Neural cell (in vitro differentiated cells): ENCODE data around the gene G2E3. TPM values are rescaled to one million over a fixed set of nuclear protein-coding genes. Genes with fewer than 3 reads are reported as not detected.

Source experiments
- H2AFZ ChIP-seq: fragments of 200-600, 300-800 bp; sonication (generic), shearing (Covaris generic); 2 replicates; pipeline ENCODE4 v1.6.0; 2014; ENCODE audit warnings: low read depth, mild to moderate bottlenecking, antibody characterized with exemption, low read length, moderate library complexity
- H3F3A ChIP-seq: fragments of 200-600 bp; shearing (Covaris generic); 2 replicates; pipeline ENCODE4 v1.6.1; 2016; ENCODE audit warnings: mild to moderate bottlenecking, moderate library complexity, mixed read lengths, antibody characterized with exemption, low read length; ENCODE audit not compliant: insufficient read depth, poor library complexity, severe bottlenecking
- H3K27ac ChIP-seq: fragments of 200-600, 300-800 bp; sonication (generic), shearing (Covaris generic); 2 replicates; pipeline ENCODE4 v1.5.1; 2014; ENCODE audit warnings: mild to moderate bottlenecking, low read length, moderate library complexity
- H3K27me3 ChIP-seq: fragments of 300-800, 200-600 bp; sonication (generic), shearing (Covaris generic); 2 replicates; pipeline ENCODE4 v1.6.0; 2014; ENCODE audit warnings: mild to moderate bottlenecking, low read depth, low read length, moderate library complexity; ENCODE audit not compliant: insufficient read depth
- H3K36me3 ChIP-seq: fragments of 300-800, 200-600 bp; sonication (generic), shearing (Covaris generic); 2 replicates; pipeline ENCODE4 v1.5.1; 2014; ENCODE audit warnings: mild to moderate bottlenecking, antibody characterized with exemption, low read length, moderate library complexity; ENCODE audit not compliant: insufficient read depth
- H3K4me2 ChIP-seq: fragments of 300-800, 200-600 bp; sonication (generic), shearing (Covaris generic); 2 replicates; pipeline ENCODE4 v1.6.0; 2014; ENCODE audit warnings: mild to moderate bottlenecking, low read length
- H3K4me3 ChIP-seq: fragments of 300-800, 200-600 bp; sonication (generic), shearing (Covaris generic); 2 replicates; pipeline ENCODE4 v1.5.1; 2014; ENCODE audit warnings: mild to moderate bottlenecking, low read length, moderate library complexity
- H3K79me2 ChIP-seq: fragments of 200-600 bp; shearing (Covaris generic); replicated peaks from 2 replicates; pipeline ENCODE4 v1.6.0; 2014; ENCODE audit warnings: mild to moderate bottlenecking, low read length, moderate library complexity; ENCODE audit not compliant: insufficient read depth
- H3K9ac ChIP-seq: fragments of 300-800, 200-600 bp; sonication (generic), shearing (Covaris generic); 2 replicates; pipeline ENCODE4 v1.6.1; 2016; ENCODE audit warnings: mild to moderate bottlenecking, low read length, mixed read lengths
- H3K9me2 ChIP-seq: fragments of 200-600 bp; shearing (Covaris generic); 2 replicates; pipeline ENCODE4 v1.6.1; 2016; ENCODE audit warnings: mild to moderate bottlenecking, low read length, mixed read lengths; ENCODE audit not compliant: insufficient read depth
- H3K9me3 ChIP-seq: fragments of 200-600, 300-800 bp; sonication (generic), shearing (Covaris generic); 2 replicates; pipeline ENCODE4 v1.6.1; 2016; ENCODE audit warnings: mild to moderate bottlenecking, mixed run types, low read length, moderate library complexity, mixed read lengths
- H4K20me1 ChIP-seq: fragments of 200-600 bp; shearing (Covaris generic); 2 replicates; pipeline ENCODE4 v1.6.1; 2016; ENCODE audit warnings: mild to moderate bottlenecking, mixed run types; ENCODE audit not compliant: insufficient read depth
- CTCF ChIP-seq: fragments of 450-650 bp; IDR thresholded peaks from 2 replicates; pipeline ENCODE4 v1.5.1; 2014; ENCODE audit warnings: antibody characterized with exemption, mild to moderate bottlenecking, moderate library complexity; ENCODE audit not compliant: poor library complexity, severe bottlenecking
- EP300 ChIP-seq: fragments of 450-650 bp; conservative IDR thresholded peaks from 2 replicates; pipeline ENCODE4 v1.6.1; 2014; ENCODE audit warnings: antibody characterized with exemption, mild to moderate bottlenecking, moderate library complexity; ENCODE audit not compliant: poor library complexity, severe bottlenecking
- EZH2 ChIP-seq: fragments of 200-600, 300-800 bp; shearing (Covaris generic), sonication (generic); IDR thresholded peaks from 2 replicates; pipeline ENCODE4 v1.6.1; 2014; ENCODE audit warnings: antibody characterized with exemption, low read length, borderline replicate concordance, mild to moderate bottlenecking; ENCODE audit not compliant: insufficient read depth, poor library complexity, severe bottlenecking
- MXI1 ChIP-seq: fragments of 450-650 bp; conservative IDR thresholded peaks from 2 replicates; pipeline ENCODE4 v1.6.1; 2014; ENCODE audit warnings: antibody characterized with exemption, mild to moderate bottlenecking; ENCODE audit not compliant: poor library complexity, severe bottlenecking
- POLR2AphosphoS5 ChIP-seq: IDR thresholded peaks from 2 replicates; pipeline ENCODE4 v1.6.1; 2012
- RAD21 ChIP-seq: fragments of 450-650 bp; conservative IDR thresholded peaks from 2 replicates; pipeline ENCODE4 v1.6.1; 2014; ENCODE audit warnings: antibody characterized with exemption, mild to moderate bottlenecking, moderate library complexity
- REST ChIP-seq: IDR thresholded peaks from 2 replicates; pipeline ENCODE4 v1.6.1; 2012; ENCODE audit warnings: borderline replicate concordance
- SMC3 ChIP-seq: fragments of 450-650 bp; conservative IDR thresholded peaks from 2 replicates; pipeline ENCODE4 v1.6.1; 2014; ENCODE audit warnings: antibody characterized with exemption, mild to moderate bottlenecking, moderate library complexity; ENCODE audit not compliant: poor library complexity
- TAF1 ChIP-seq: IDR thresholded peaks from 2 replicates; pipeline ENCODE4 v1.6.1; 2012; ENCODE audit warnings: low read depth
- polyA plus RNA-seq: library from polyadenylated mRNA; depleted of rRNA; stranded (reverse); fragments of >200 nt; gene quantifications from 2 replicates; pipeline ENCODE4 v1.2.3, GENCODE V29; 2014

The G2E3 gene
- polyA plus RNA-seq, 1 donor from 2014 or later = 35.4 TPM

GRCh38 chr14:30569903-30570226 is 10.9 kb downstream of the G2E3 start:
- no peak overlapping the region for H3K9ac ChIP-seq
- H3K9me3 ChIP-seq = no peaks in the 10 kb centered on the region
- no peak overlapping the region for H3K4me2 ChIP-seq
- H3K27ac ChIP-seq = no peak overlapping the region
- H4K20me1 ChIP-seq = no peaks in the 10 kb centered on the region
- no peaks in the 10 kb centered on the region for H3K9me2 ChIP-seq
- no peak for TF ChIP-seq TAF1
- no peak for TF ChIP-seq EP300
- no peak for TF ChIP-seq SMC3
- TF ChIP-seq POLR2AphosphoS5 = no peak
- TF ChIP-seq RAD21 = no peak
- TF ChIP-seq CTCF = no peak
- no peak for TF ChIP-seq REST
- TF ChIP-seq MXI1 = no peak
- TF ChIP-seq EZH2 = no peak
- no peaks in the 10 kb centered on the region for H3F3A ChIP-seq
- H2AFZ ChIP-seq = no peak overlapping the region
- H3K4me3 ChIP-seq = no peak overlapping the region
- H3K79me2 ChIP-seq = peaks cover 92% of the 10 kb centered on the region
- no peaks in the 10 kb centered on the region for H3K36me3 ChIP-seq
- H3K27me3 ChIP-seq = no peaks in the 10 kb centered on the region

GRCh38 chr14:30572237-30572636 is 13.3 kb downstream of the G2E3 start:
- no peak overlapping the region for H3K4me2 ChIP-seq
- H2AFZ ChIP-seq = no peak overlapping the region
- no peaks in the 10 kb centered on the region for H3K9me2 ChIP-seq
- no peak overlapping the region for H3K27ac ChIP-seq
- H3F3A ChIP-seq = no peaks in the 10 kb centered on the region
- peaks cover 72% of the 10 kb centered on the region for H3K79me2 ChIP-seq
- no peaks in the 10 kb centered on the region for H3K9me3 ChIP-seq
- H3K4me3 ChIP-seq = no peak overlapping the region
- no peak for TF ChIP-seq CTCF
- TF ChIP-seq REST = no peak
- no peak for TF ChIP-seq EZH2
- no peak for TF ChIP-seq RAD21
- TF ChIP-seq EP300 = no peak
- TF ChIP-seq TAF1 = no peak
- TF ChIP-seq POLR2AphosphoS5 = no peak
- no peak for TF ChIP-seq SMC3
- no peak for TF ChIP-seq MXI1
- H3K9ac ChIP-seq = no peak overlapping the region
- no peaks in the 10 kb centered on the region for H3K36me3 ChIP-seq
- H4K20me1 ChIP-seq = no peaks in the 10 kb centered on the region
- no peaks in the 10 kb centered on the region for H3K27me3 ChIP-seq
